Fibroblast of lung (primary cell): ENCODE results near the gene SURF2.
"Not testable (repeated sequence)": the region's sequence is repeated elsewhere in the genome, so short reads cannot be mapped to it uniquely, and the experiment has no call there.

Experiments used
- CTCF ChIP-seq, 2 donors: IDR thresholded peaks in 1 of 2; conservative IDR thresholded peaks in 1 of 2; 1 replicate in 1 of 2; 2 replicates in 1 of 2; pipeline ENCODE4 v1.5.1; 2011 to 2012; ENCODE audit warnings: low read length in 2 of 2, control low read depth in 1 of 2, inconsistent platforms in 1 of 2, low read depth in 1 of 2, mild to moderate bottlenecking in 1 of 2
- EZH2 ChIP-seq: IDR thresholded peaks from 2 replicates; pipeline ENCODE4 v1.5.1; 2012; ENCODE audit warnings: low read length, control low read depth, mild to moderate bottlenecking; ENCODE audit errors: missing control alignments

GRCh38 chr9:133317551-133317950 lies 38.8 kb upstream of the SURF2 start:
- TF ChIP-seq CTCF (conservative IDR thresholded peaks at IDR 0.05 in 1 of 2, IDR thresholded peaks at IDR 0.05 in 1 of 2; ENCODE audit: low read depth in 1 of 2, low read length in 2 of 2); EZH2: not testable (repeated sequence)
